ENCODE data around the gene NRM. TPM values are rescaled to one million over a fixed set of nuclear protein-coding genes. Genes with fewer than 3 reads are reported as not detected.
A peak's percentile ranks its signal among the peaks of the same experiment; 100 is the strongest.

NRM gene, protein sequence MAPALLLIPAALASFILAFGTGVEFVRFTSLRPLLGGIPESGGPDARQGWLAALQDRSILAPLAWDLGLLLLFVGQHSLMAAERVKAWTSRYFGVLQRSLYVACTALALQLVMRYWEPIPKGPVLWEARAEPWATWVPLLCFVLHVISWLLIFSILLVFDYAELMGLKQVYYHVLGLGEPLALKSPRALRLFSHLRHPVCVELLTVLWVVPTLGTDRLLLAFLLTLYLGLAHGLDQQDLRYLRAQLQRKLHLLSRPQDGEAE
- 32.5 TPM for polyA plus RNA-seq (2013)

DNA sequence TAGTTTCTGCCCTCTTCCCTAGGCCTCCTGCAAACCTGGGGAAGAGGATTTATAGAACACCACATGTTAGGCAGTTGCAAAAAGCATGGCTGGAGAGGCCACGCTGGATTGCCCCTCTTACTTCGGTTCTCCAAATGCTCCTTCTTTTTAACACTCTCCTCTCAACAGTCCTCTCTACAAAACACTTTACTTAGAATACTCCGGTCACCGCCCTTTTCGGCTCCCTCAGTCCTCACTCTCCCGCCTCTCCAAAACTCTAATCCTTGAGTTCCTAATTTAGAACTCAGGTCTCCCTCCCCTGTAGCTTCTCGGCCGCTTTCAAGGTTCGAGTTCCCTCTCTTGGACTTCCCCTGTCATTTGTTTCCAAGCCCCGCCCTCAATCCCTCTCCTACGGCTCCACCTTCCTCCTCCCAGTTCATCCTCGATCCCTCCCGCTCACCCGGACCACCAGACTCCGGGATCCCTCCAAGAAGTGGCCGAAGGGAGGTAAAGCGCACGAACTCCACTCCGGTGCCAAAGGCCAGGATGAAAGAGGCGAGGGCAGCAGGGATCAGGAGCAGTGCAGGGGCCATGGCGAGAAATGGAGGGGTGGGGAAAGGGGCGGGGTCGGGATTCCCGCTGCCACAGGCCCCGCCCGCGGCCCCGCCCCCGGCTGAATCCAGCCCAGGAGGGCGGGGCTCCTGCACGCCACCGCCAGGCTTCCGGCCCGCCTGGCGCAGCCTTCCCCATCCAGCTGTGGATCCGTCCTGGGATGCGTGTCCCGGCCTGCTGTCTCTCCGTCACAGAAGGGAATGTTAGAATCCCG lies at the start of gene NRM:
NRM (minus strand) TSS at position 582 of the 805 bp plus-strand sequence; CDS start at position 572, 10 bp downstream.
- under 1% methylated on average over 38 of the region's 40 CpGs for WGBS (ENCODE audit: insufficient coverage)
- no peaks in the 10 kb centered on the region for H3K27me3 ChIP-seq (replicated peaks in 2 of 5; ENCODE audit: control insufficient read depth in 4 of 5, insufficient read depth in 5 of 5, low read length in 4 of 5)
- H3K4me3 ChIP-seq (ENCODE audit: control insufficient read depth in 1 of 7, extremely low read depth in 1 of 7, insufficient read depth in 4 of 7, low read depth in 2 of 7, low read length in 6 of 7): peak within 1 kb of the TSS; percentile 83 to 96 (median 86)
- no peaks in the 10 kb centered on the region for H3K9me3 ChIP-seq (ENCODE audit: control extremely low read depth in 1 of 5, control insufficient read depth in 4 of 5, insufficient read depth in 2 of 5, low read depth in 1 of 5, low read length in 4 of 5)
- peak; percentile 51 to 61 (median 60) for DNase-seq
- H3K4me1 ChIP-seq (ENCODE audit: control extremely low read depth in 1 of 4, control insufficient read depth in 4 of 4, insufficient read depth in 4 of 4, low read length in 3 of 4): peaks cover 12 to 49% (median 44%) of the 10 kb centered on the region in 4 experiments
- ChIA-PET CTCF (interaction anchor here (1.0 to 5.2 kb wide), 8 partner anchors 11 to 64 kb away, joined by 3 to 37 read pairs (median 8); partner anchors contain the start of genes ATAT1 and MDC1), POLR2A (interaction anchor here (0.8 to 1.2 kb wide), 3 partner anchors 8 to 76 kb away, joined by 3 to 9 read pairs (median 3); no protein-coding TSS in a partner anchor)
- peak within 1 kb of the TSS in 1 of 2 experiments; percentile 59 for H3K27ac ChIP-seq (ENCODE audit: insufficient read depth in 1 of 2, low read depth in 1 of 2, low read length in 2 of 2, poor library complexity in 1 of 2, severe bottlenecking in 2 of 2)
- peaks cover 0 to 4% (median 0%) of the 10 kb centered on the region in 4 experiments for H3K36me3 ChIP-seq (ENCODE audit: control insufficient read depth in 4 of 4, insufficient read depth in 4 of 4, low read length in 3 of 4)

DNA sequence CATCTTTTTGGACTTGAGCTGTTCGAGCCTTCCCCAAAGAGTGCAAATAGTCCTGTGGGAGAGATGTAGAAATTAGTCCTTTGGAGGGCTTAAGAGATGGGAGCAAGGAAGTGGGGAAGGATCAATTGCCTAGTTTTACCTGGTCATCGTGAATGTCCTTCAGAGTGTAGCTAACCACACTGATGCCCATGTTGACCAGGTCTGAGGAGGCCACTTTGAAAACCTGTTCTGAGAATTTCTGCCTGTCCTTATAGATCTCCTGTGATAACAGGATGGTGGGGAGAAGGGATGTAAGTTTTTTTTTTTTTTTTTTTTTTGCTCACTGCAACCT lies 49.7 kb upstream of the NRM start:
- no peak overlapping the region for H3K27ac ChIP-seq (ENCODE audit: insufficient read depth in 1 of 2, low read depth in 1 of 2, low read length in 2 of 2, poor library complexity in 1 of 2, severe bottlenecking in 2 of 2)

GRCh38 chr6:30738532-30738931 lies 47.7 kb upstream of the NRM start:
- H3K9me3 ChIP-seq (ENCODE audit: control extremely low read depth in 1 of 5, control insufficient read depth in 4 of 5, insufficient read depth in 2 of 5, low read depth in 1 of 5, low read length in 4 of 5): no peaks in the 10 kb centered on the region
- H3K27me3 ChIP-seq (replicated peaks in 2 of 5; ENCODE audit: control insufficient read depth in 4 of 5, insufficient read depth in 5 of 5, low read length in 4 of 5): peaks cover 0 to 5% (median 1%) of the 10 kb centered on the region in 5 experiments
- peaks cover 9 to 49% (median 45%) of the 10 kb centered on the region in 4 experiments for H3K4me1 ChIP-seq (ENCODE audit: control extremely low read depth in 1 of 4, control insufficient read depth in 4 of 4, insufficient read depth in 4 of 4, low read length in 3 of 4)
- no peak overlapping the region for H3K27ac ChIP-seq (ENCODE audit: insufficient read depth in 1 of 2, low read depth in 1 of 2, low read length in 2 of 2, poor library complexity in 1 of 2, severe bottlenecking in 2 of 2)
- 97% methylated on average over 3 of the region's 6 CpGs for WGBS (ENCODE audit: insufficient coverage)
- no peak for DNase-seq
- CTCF ChIA-PET: interaction anchor here (1.0 to 3.4 kb wide), 4 partner anchors 8 to 77 kb away, joined by 3 to 13 read pairs (median 5); no protein-coding TSS in a partner anchor
- POLR2A ChIA-PET: interaction anchor here (0.8 kb wide), 1 partner anchor 9 kb away, joined by 3 read pairs; no protein-coding TSS in a partner anchor
- peaks cover 5 to 47% (median 28%) of the 10 kb centered on the region in 4 experiments for H3K36me3 ChIP-seq (ENCODE audit: control insufficient read depth in 4 of 4, insufficient read depth in 4 of 4, low read length in 3 of 4)
- H3K4me3 ChIP-seq (ENCODE audit: control insufficient read depth in 1 of 7, extremely low read depth in 1 of 7, insufficient read depth in 4 of 7, low read depth in 2 of 7, low read length in 6 of 7): no peak overlapping the region

More for the DNA sequence above, 49.7 kb upstream of the NRM start:
- 100% methylated on average over 1 of the region's 2 CpGs for WGBS (ENCODE audit: insufficient coverage)
- ChIA-PET CTCF (interaction anchor here (1.0 to 3.4 kb wide), 6 partner anchors 10 to 62 kb away, joined by 3 to 13 read pairs (median 7); no protein-coding TSS in a partner anchor), POLR2A (interaction anchor here (0.6 kb wide), 1 partner anchor 20 kb away, joined by 3 read pairs; no protein-coding TSS in a partner anchor)
- peaks cover 0 to 14% (median 1%) of the 10 kb centered on the region in 5 experiments for H3K27me3 ChIP-seq (replicated peaks in 2 of 5; ENCODE audit: control insufficient read depth in 4 of 5, insufficient read depth in 5 of 5, low read length in 4 of 5)
- H3K4me3 ChIP-seq (ENCODE audit: control insufficient read depth in 1 of 7, extremely low read depth in 1 of 7, insufficient read depth in 4 of 7, low read depth in 2 of 7, low read length in 6 of 7): no peak overlapping the region
- no peaks in the 10 kb centered on the region for H3K9me3 ChIP-seq (ENCODE audit: control extremely low read depth in 1 of 5, control insufficient read depth in 4 of 5, insufficient read depth in 2 of 5, low read depth in 1 of 5, low read length in 4 of 5)
- DNase-seq: no peak
- H3K4me1 ChIP-seq (ENCODE audit: control extremely low read depth in 1 of 4, control insufficient read depth in 4 of 4, insufficient read depth in 4 of 4, low read length in 3 of 4): peaks cover 9 to 61% (median 56%) of the 10 kb centered on the region in 4 experiments
- peaks cover 5 to 35% (median 24%) of the 10 kb centered on the region in 4 experiments for H3K36me3 ChIP-seq (ENCODE audit: control insufficient read depth in 4 of 4, insufficient read depth in 4 of 4, low read length in 3 of 4)

- Histone ChIP-seq H3K27me3 (replicated peaks in 2 of 5; ENCODE audit: control insufficient read depth in 4 of 5, insufficient read depth in 5 of 5, low read length in 4 of 5) (no peaks in the 10 kb centered on the region), H3K27ac (ENCODE audit: insufficient read depth in 1 of 2, low read depth in 1 of 2, low read length in 2 of 2, poor library complexity in 1 of 2, severe bottlenecking in 2 of 2) (no peak overlapping the region), H3K4me1 (ENCODE audit: control extremely low read depth in 1 of 4, control insufficient read depth in 4 of 4, insufficient read depth in 4 of 4, low read length in 3 of 4) (peaks cover 9 to 36% (median 25%) of the 10 kb centered on the region in 4 experiments), H3K36me3 (ENCODE audit: control insufficient read depth in 4 of 4, insufficient read depth in 4 of 4, low read length in 3 of 4) (peaks cover 5 to 56% (median 27%) of the 10 kb centered on the region in 4 experiments), H3K9me3 (ENCODE audit: control extremely low read depth in 1 of 5, control insufficient read depth in 4 of 5, insufficient read depth in 2 of 5, low read depth in 1 of 5, low read length in 4 of 5) (no peaks in the 10 kb centered on the region), H3K4me3 (ENCODE audit: control insufficient read depth in 1 of 7, extremely low read depth in 1 of 7, insufficient read depth in 4 of 7, low read depth in 2 of 7, low read length in 6 of 7) (no peak overlapping the region)
- no peak for DNase-seq
- POLR2A ChIA-PET: no interaction called here
- CTCF ChIA-PET: interaction anchor here (0.9 to 30.1 kb wide), 6 partner anchors 9 to 100 kb away, joined by 3 to 622 read pairs (median 4); partner anchors contain the start of gene DHX16
- 92% methylated on average over 6 of the region's 8 CpGs for WGBS (ENCODE audit: insufficient coverage)
Observed at GRCh38 chr6:30735668-30736314, 45.0 kb upstream of the NRM start.

- ChIA-PET CTCF (interaction anchor here (1.2 to 30.1 kb wide), 10 partner anchors 10 to 178 kb away, joined by 3 to 622 read pairs (median 6); partner anchors contain the start of gene DHX16), POLR2A (interaction anchor here (1.4 kb wide), 1 partner anchor 11 kb away, joined by 3 read pairs; no protein-coding TSS in a partner anchor)
Observed at GRCh38 chr6:30732237-30732943, 41.6 kb upstream of the NRM start.

More at GRCh38 chr6:30732237-30732943, 41.6 kb upstream of the NRM start:
- H3K36me3 ChIP-seq (ENCODE audit: control insufficient read depth in 4 of 4, insufficient read depth in 4 of 4, low read length in 3 of 4): peaks cover 7 to 56% (median 21%) of the 10 kb centered on the region in 4 experiments
- 97% methylated on average over 7 of the region's 12 CpGs for WGBS (ENCODE audit: insufficient coverage)
- peaks cover 0 to 38% (median 23%) of the 10 kb centered on the region in 4 experiments for H3K4me1 ChIP-seq (ENCODE audit: control extremely low read depth in 1 of 4, control insufficient read depth in 4 of 4, insufficient read depth in 4 of 4, low read length in 3 of 4)
- H3K27me3 ChIP-seq (replicated peaks in 2 of 5; ENCODE audit: control insufficient read depth in 4 of 5, insufficient read depth in 5 of 5, low read length in 4 of 5): no peaks in the 10 kb centered on the region
- no peak overlapping the region for H3K27ac ChIP-seq (ENCODE audit: insufficient read depth in 1 of 2, low read depth in 1 of 2, low read length in 2 of 2, poor library complexity in 1 of 2, severe bottlenecking in 2 of 2)
- no peak for DNase-seq
- no peak overlapping the region for H3K4me3 ChIP-seq (ENCODE audit: control insufficient read depth in 1 of 7, extremely low read depth in 1 of 7, insufficient read depth in 4 of 7, low read depth in 2 of 7, low read length in 6 of 7)
- H3K9me3 ChIP-seq (ENCODE audit: control extremely low read depth in 1 of 5, control insufficient read depth in 4 of 5, insufficient read depth in 2 of 5, low read depth in 1 of 5, low read length in 4 of 5): no peaks in the 10 kb centered on the region
